K562 treated with DMSO at 1 percent for 24 hours (cell line): Measurements from ENCODE around the gene RNF2. TPM values are rescaled to one million over a fixed set of nuclear protein-coding genes. Genes with fewer than 3 reads are reported as not detected.

Experiments used
- total RNA-seq: library from RNA; unstranded; fragments of 300-600 nt; gene quantifications from 2 replicates; pipeline ENCODE4 v1.2.3, GENCODE V29; 2022; ENCODE audit warnings: low read depth; ENCODE audit not compliant: insufficient read depth

The RNF2 gene
- total RNA-seq = 14.2 and 16.1 TPM in 2 replicates

DNA sequence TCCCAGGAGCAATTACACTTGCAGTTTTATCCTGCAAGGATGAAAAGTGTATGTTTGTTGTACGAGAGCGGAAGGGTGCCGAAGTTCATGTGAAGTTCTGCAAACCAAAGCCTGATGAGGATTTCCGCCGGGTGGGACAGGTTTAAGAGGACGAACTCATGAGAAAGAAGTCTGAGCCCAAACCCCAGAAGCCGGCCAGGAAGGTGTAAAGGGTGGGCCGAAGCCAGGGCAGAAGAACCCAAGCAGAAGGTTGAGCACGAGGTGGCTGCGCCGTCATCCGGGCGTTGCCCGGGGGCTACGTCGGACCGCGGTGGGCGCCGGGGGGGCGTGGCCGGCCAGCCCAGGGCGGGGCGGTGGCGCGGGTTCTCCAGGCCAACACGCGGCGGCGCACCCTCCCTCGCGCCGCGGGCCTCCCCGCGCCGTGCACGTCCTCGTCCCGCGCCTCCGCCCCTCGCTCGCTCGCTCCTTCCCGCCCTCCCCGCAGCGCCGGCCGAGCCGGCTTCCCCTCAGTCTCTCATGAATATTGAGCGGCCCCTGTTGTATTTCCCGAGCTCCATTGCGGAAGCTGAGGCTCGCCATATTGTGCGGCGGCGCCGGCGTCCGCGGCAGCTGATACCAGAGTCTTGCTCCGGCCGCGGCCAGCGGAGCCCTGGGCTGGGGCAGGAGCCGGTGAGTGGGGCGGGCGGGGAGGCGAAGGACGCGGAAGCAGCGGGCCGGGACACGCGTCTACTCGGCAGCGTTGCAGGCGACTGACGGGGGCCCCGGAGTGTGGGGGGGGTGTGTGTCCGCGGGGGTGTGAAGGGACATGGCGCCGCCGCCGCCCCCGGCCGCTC, at the start of gene RNF2:
RNF2 (plus strand) TSS at position 578 of the 833 bp plus-strand sequence. CDS start 41,996 bp downstream, outside the sequence.

Other genes with a start within 250 kb of the RNF2 start
- 29.7 and 31.6 TPM in 2 replicates for gene NIBAN1, start 71.0 kb upstream of the RNF2 start, total RNA-seq
- 22.0 and 28.2 TPM in 2 replicates for gene TRMT1L, start 111.4 kb downstream of the RNF2 start, total RNA-seq
- gene SWT1, start 111.6 kb downstream of the RNF2 start, total RNA-seq = 2.0 and 2.2 TPM in 2 replicates